Neural cell (in vitro differentiated cells): ENCODE data around the gene CTNNA2. TPM values are rescaled to one million over a fixed set of nuclear protein-coding genes. Genes with fewer than 3 reads are reported as not detected.

Source experiments
- H2AFZ ChIP-seq: fragments of 200-600, 300-800 bp; sonication (generic), shearing (Covaris generic); 2 replicates; pipeline ENCODE4 v1.6.0; 2014; ENCODE audit warnings: low read depth, mild to moderate bottlenecking, antibody characterized with exemption, low read length, moderate library complexity
- H3F3A ChIP-seq: fragments of 200-600 bp; shearing (Covaris generic); 2 replicates; pipeline ENCODE4 v1.6.1; 2016; ENCODE audit warnings: mild to moderate bottlenecking, moderate library complexity, mixed read lengths, antibody characterized with exemption, low read length; ENCODE audit not compliant: insufficient read depth, poor library complexity, severe bottlenecking
- H3K27ac ChIP-seq: fragments of 200-600, 300-800 bp; sonication (generic), shearing (Covaris generic); 2 replicates; pipeline ENCODE4 v1.5.1; 2014; ENCODE audit warnings: mild to moderate bottlenecking, low read length, moderate library complexity
- H3K27me3 ChIP-seq: fragments of 300-800, 200-600 bp; sonication (generic), shearing (Covaris generic); 2 replicates; pipeline ENCODE4 v1.6.0; 2014; ENCODE audit warnings: mild to moderate bottlenecking, low read depth, low read length, moderate library complexity; ENCODE audit not compliant: insufficient read depth
- H3K36me3 ChIP-seq: fragments of 300-800, 200-600 bp; sonication (generic), shearing (Covaris generic); 2 replicates; pipeline ENCODE4 v1.5.1; 2014; ENCODE audit warnings: mild to moderate bottlenecking, antibody characterized with exemption, low read length, moderate library complexity; ENCODE audit not compliant: insufficient read depth
- H3K4me2 ChIP-seq: fragments of 300-800, 200-600 bp; sonication (generic), shearing (Covaris generic); 2 replicates; pipeline ENCODE4 v1.6.0; 2014; ENCODE audit warnings: mild to moderate bottlenecking, low read length
- H3K4me3 ChIP-seq: fragments of 300-800, 200-600 bp; sonication (generic), shearing (Covaris generic); 2 replicates; pipeline ENCODE4 v1.5.1; 2014; ENCODE audit warnings: mild to moderate bottlenecking, low read length, moderate library complexity
- H3K79me2 ChIP-seq: fragments of 200-600 bp; shearing (Covaris generic); replicated peaks from 2 replicates; pipeline ENCODE4 v1.6.0; 2014; ENCODE audit warnings: mild to moderate bottlenecking, low read length, moderate library complexity; ENCODE audit not compliant: insufficient read depth
- H3K9ac ChIP-seq: fragments of 300-800, 200-600 bp; sonication (generic), shearing (Covaris generic); 2 replicates; pipeline ENCODE4 v1.6.1; 2016; ENCODE audit warnings: mild to moderate bottlenecking, low read length, mixed read lengths
- H3K9me2 ChIP-seq: fragments of 200-600 bp; shearing (Covaris generic); 2 replicates; pipeline ENCODE4 v1.6.1; 2016; ENCODE audit warnings: mild to moderate bottlenecking, low read length, mixed read lengths; ENCODE audit not compliant: insufficient read depth
- H3K9me3 ChIP-seq: fragments of 200-600, 300-800 bp; sonication (generic), shearing (Covaris generic); 2 replicates; pipeline ENCODE4 v1.6.1; 2016; ENCODE audit warnings: mild to moderate bottlenecking, mixed run types, low read length, moderate library complexity, mixed read lengths
- H4K20me1 ChIP-seq: fragments of 200-600 bp; shearing (Covaris generic); 2 replicates; pipeline ENCODE4 v1.6.1; 2016; ENCODE audit warnings: mild to moderate bottlenecking, mixed run types; ENCODE audit not compliant: insufficient read depth
- CTCF ChIP-seq: fragments of 450-650 bp; IDR thresholded peaks from 2 replicates; pipeline ENCODE4 v1.5.1; 2014; ENCODE audit warnings: antibody characterized with exemption, mild to moderate bottlenecking, moderate library complexity; ENCODE audit not compliant: poor library complexity, severe bottlenecking
- EP300 ChIP-seq: fragments of 450-650 bp; conservative IDR thresholded peaks from 2 replicates; pipeline ENCODE4 v1.6.1; 2014; ENCODE audit warnings: antibody characterized with exemption, mild to moderate bottlenecking, moderate library complexity; ENCODE audit not compliant: poor library complexity, severe bottlenecking
- EZH2 ChIP-seq: fragments of 200-600, 300-800 bp; shearing (Covaris generic), sonication (generic); IDR thresholded peaks from 2 replicates; pipeline ENCODE4 v1.6.1; 2014; ENCODE audit warnings: antibody characterized with exemption, low read length, borderline replicate concordance, mild to moderate bottlenecking; ENCODE audit not compliant: insufficient read depth, poor library complexity, severe bottlenecking
- MXI1 ChIP-seq: fragments of 450-650 bp; conservative IDR thresholded peaks from 2 replicates; pipeline ENCODE4 v1.6.1; 2014; ENCODE audit warnings: antibody characterized with exemption, mild to moderate bottlenecking; ENCODE audit not compliant: poor library complexity, severe bottlenecking
- POLR2AphosphoS5 ChIP-seq: IDR thresholded peaks from 2 replicates; pipeline ENCODE4 v1.6.1; 2012
- RAD21 ChIP-seq: fragments of 450-650 bp; conservative IDR thresholded peaks from 2 replicates; pipeline ENCODE4 v1.6.1; 2014; ENCODE audit warnings: antibody characterized with exemption, mild to moderate bottlenecking, moderate library complexity
- REST ChIP-seq: IDR thresholded peaks from 2 replicates; pipeline ENCODE4 v1.6.1; 2012; ENCODE audit warnings: borderline replicate concordance
- SMC3 ChIP-seq: fragments of 450-650 bp; conservative IDR thresholded peaks from 2 replicates; pipeline ENCODE4 v1.6.1; 2014; ENCODE audit warnings: antibody characterized with exemption, mild to moderate bottlenecking, moderate library complexity; ENCODE audit not compliant: poor library complexity
- TAF1 ChIP-seq: IDR thresholded peaks from 2 replicates; pipeline ENCODE4 v1.6.1; 2012; ENCODE audit warnings: low read depth
- polyA plus RNA-seq: library from polyadenylated mRNA; depleted of rRNA; stranded (reverse); fragments of >200 nt; gene quantifications from 2 replicates; pipeline ENCODE4 v1.2.3, GENCODE V29; 2014

Gene CTNNA2
- polyA plus RNA-seq, 1 donor from 2014 or later: 194 TPM

GRCh38 chr2:80266231-80266630, 753.4 kb downstream of the CTNNA2 start:
- Histone ChIP-seq H3K9ac (no peak overlapping the region), H2AFZ (no peak overlapping the region), H3K9me2 (no peaks in the 10 kb centered on the region), H3K4me3 (no peak overlapping the region), H3K27ac (no peak overlapping the region), H3K36me3 (no peaks in the 10 kb centered on the region), H3F3A (no peaks in the 10 kb centered on the region), H3K4me2 (no peak overlapping the region), H3K27me3 (no peaks in the 10 kb centered on the region), H4K20me1 (no peaks in the 10 kb centered on the region), H3K79me2 (no peaks in the 10 kb centered on the region), H3K9me3 (peaks cover 2% of the 10 kb centered on the region)
- TF ChIP-seq RAD21 (no peak), REST (no peak), SMC3 (no peak), EZH2 (no peak), MXI1 (no peak)

GRCh38 chr2:80269806-80270205, 757.0 kb downstream of the CTNNA2 start:
- TF ChIP-seq EZH2 (no peak), EP300 (no peak), REST (no peak), POLR2AphosphoS5 (no peak), SMC3 (no peak), CTCF (no peak), MXI1 (no peak), RAD21 (no peak), TAF1 (no peak)
- no peaks in the 10 kb centered on the region for H3K79me2 ChIP-seq
- no peak overlapping the region for H3K9ac ChIP-seq
- no peaks in the 10 kb centered on the region for H3K27me3 ChIP-seq
- no peaks in the 10 kb centered on the region for H3K36me3 ChIP-seq
- no peaks in the 10 kb centered on the region for H3F3A ChIP-seq
- no peak overlapping the region for H3K4me3 ChIP-seq
- H3K9me3 ChIP-seq: no peaks in the 10 kb centered on the region
- H3K27ac ChIP-seq: no peak overlapping the region
- no peaks in the 10 kb centered on the region for H3K9me2 ChIP-seq
- H2AFZ ChIP-seq: no peak overlapping the region
- no peak overlapping the region for H3K4me2 ChIP-seq
- H4K20me1 ChIP-seq: no peaks in the 10 kb centered on the region
